ENCODE data around the gene ZNF277.

ZNF277 gene

GRCh38 chr7:112213735-112214134, 7.2 kb downstream of the ZNF277 start:
- Mint-ChIP-seq H3K27me3 (no peaks in the 10 kb centered on the region), H3K36me3 (ENCODE audit: low read depth) (peaks cover 15% of the 10 kb centered on the region), H3K27ac (peak overlapping the region; percentile 1), H3K4me3 (no peak overlapping the region), H3K9me3 (no peaks in the 10 kb centered on the region), H3K4me1 (ENCODE audit: low read depth) (peaks cover 70% of the 10 kb centered on the region)
- no peak for DNase-seq

GRCh38 chr7:112214268-112214667, 7.8 kb downstream of the ZNF277 start:
- Mint-ChIP-seq H3K4me1 (ENCODE audit: low read depth) (peaks cover 68% of the 10 kb centered on the region), H3K9me3 (no peaks in the 10 kb centered on the region), H3K4me3 (no peak overlapping the region), H3K27ac (no peak overlapping the region), H3K36me3 (ENCODE audit: low read depth) (peaks cover 15% of the 10 kb centered on the region), H3K27me3 (no peaks in the 10 kb centered on the region)
- DNase-seq, result no peak

GRCh38 chr7:112214883-112215282, 8.4 kb downstream of the ZNF277 start:
- no peak for DNase-seq
- Mint-ChIP-seq H3K4me3 (no peak overlapping the region), H3K27ac (no peak overlapping the region), H3K4me1 (ENCODE audit: low read depth) (peaks cover 70% of the 10 kb centered on the region), H3K36me3 (ENCODE audit: low read depth) (peaks cover 13% of the 10 kb centered on the region), H3K9me3 (no peaks in the 10 kb centered on the region), H3K27me3 (no peaks in the 10 kb centered on the region)

GRCh38 chr7:112215787-112216186, 9.3 kb downstream of the ZNF277 start:
- peaks cover 73% of the 10 kb centered on the region for H3K4me1 Mint-ChIP-seq (ENCODE audit: low read depth)
- DNase-seq, result no peak
- no peaks in the 10 kb centered on the region for H3K27me3 Mint-ChIP-seq
- no peak overlapping the region for H3K4me3 Mint-ChIP-seq
- no peak overlapping the region for H3K27ac Mint-ChIP-seq
- peaks cover 18% of the 10 kb centered on the region for H3K36me3 Mint-ChIP-seq (ENCODE audit: low read depth)
- H3K9me3 Mint-ChIP-seq, result no peaks in the 10 kb centered on the region

DNA sequence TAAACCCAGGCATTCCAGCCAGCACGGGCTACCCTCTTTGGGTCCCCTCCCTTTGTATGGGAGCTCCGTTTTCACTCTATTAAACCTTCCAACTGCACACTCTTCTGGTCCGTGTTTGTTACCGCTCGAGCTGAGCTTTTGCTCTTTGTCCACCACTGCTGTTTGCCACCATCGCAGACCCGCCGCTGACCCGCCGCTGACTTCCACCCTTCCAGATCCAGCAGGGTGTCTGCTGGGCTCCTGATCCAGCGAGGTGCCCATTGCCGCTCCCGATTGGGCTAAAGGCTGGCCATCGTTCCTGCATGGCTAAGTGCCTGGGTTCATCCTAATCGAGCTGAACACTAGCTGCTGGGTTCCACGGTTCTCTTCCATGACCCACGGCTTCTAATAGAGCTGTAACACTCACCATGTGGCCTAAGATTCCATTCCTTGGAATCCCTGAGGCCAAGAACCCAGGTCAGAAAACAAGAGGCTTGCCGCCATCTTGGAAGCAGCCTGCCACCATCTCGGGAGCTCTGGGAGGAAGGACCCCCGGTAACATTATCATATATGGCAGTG, 14.5 kb downstream of the ZNF277 start:
- Mint-ChIP-seq H3K4me3 (no peak overlapping the region), H3K27ac (no peak overlapping the region), H3K9me3 (no peaks in the 10 kb centered on the region), H3K27me3 (no peaks in the 10 kb centered on the region), H3K4me1 (ENCODE audit: low read depth) (peaks cover 53% of the 10 kb centered on the region), H3K36me3 (ENCODE audit: low read depth) (peaks cover 38% of the 10 kb centered on the region)
- DNase-seq, result no peak

- H3K36me3 Mint-ChIP-seq (ENCODE audit: low read depth), result peaks cover 31% of the 10 kb centered on the region
Measured at GRCh38 chr7:112223310-112223709, 16.8 kb downstream of the ZNF277 start.

GRCh38 chr7:112224186-112224585, 17.7 kb downstream of the ZNF277 start:
- H3K27ac Mint-ChIP-seq, result no peak overlapping the region
- no peak overlapping the region for H3K4me3 Mint-ChIP-seq
- H3K36me3 Mint-ChIP-seq (ENCODE audit: low read depth), result peaks cover 31% of the 10 kb centered on the region
- no peak for DNase-seq
- no peaks in the 10 kb centered on the region for H3K27me3 Mint-ChIP-seq
- no peaks in the 10 kb centered on the region for H3K9me3 Mint-ChIP-seq
- H3K4me1 Mint-ChIP-seq (ENCODE audit: low read depth), result peaks cover 38% of the 10 kb centered on the region

More at GRCh38 chr7:112223310-112223709, 16.8 kb downstream of the ZNF277 start:
- H3K9me3 Mint-ChIP-seq, result no peaks in the 10 kb centered on the region
- DNase-seq, result no peak
- H3K27ac Mint-ChIP-seq, result no peak overlapping the region
- H3K27me3 Mint-ChIP-seq, result no peaks in the 10 kb centered on the region
- no peak overlapping the region for H3K4me3 Mint-ChIP-seq
- peaks cover 42% of the 10 kb centered on the region for H3K4me1 Mint-ChIP-seq (ENCODE audit: low read depth)

GRCh38 chr7:112225006-112225405, 18.5 kb downstream of the ZNF277 start:
- peaks cover 38% of the 10 kb centered on the region for H3K4me1 Mint-ChIP-seq (ENCODE audit: low read depth)
- DNase-seq, result no peak
- no peaks in the 10 kb centered on the region for H3K27me3 Mint-ChIP-seq
- H3K36me3 Mint-ChIP-seq (ENCODE audit: low read depth), result peaks cover 30% of the 10 kb centered on the region
- H3K9me3 Mint-ChIP-seq, result no peaks in the 10 kb centered on the region
- H3K27ac Mint-ChIP-seq, result no peak overlapping the region
- no peak overlapping the region for H3K4me3 Mint-ChIP-seq

DNA sequence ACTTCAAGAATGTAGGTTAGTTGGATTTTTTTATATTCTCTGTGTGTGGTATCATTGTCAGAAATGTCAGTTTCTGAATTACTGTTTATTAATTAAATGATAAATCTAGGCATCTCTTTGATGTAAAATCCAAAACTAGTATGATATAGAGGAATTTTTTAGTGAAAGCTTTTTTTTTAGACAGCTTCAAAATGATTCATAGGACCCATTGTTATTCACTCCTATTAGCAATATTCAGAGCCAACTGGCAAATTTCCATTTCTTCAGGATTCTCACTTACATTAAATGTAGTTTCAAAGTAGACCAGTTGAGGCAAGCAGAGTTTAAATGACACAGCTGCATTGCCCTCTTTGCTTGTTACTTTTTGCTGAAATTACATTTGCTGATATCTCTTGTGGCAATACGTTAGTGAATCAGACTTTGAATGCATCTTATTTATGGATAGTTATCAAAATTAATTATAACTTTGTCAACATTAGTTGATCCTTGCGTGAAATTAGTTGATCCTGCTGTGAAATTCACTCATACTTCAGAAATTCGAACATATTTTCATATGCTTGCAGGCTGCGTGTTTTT, 20.3 kb downstream of the ZNF277 start:
- Mint-ChIP-seq H3K4me1 (ENCODE audit: low read depth) (peaks cover 36% of the 10 kb centered on the region), H3K4me3 (no peak overlapping the region), H3K9me3 (no peaks in the 10 kb centered on the region), H3K36me3 (ENCODE audit: low read depth) (peaks cover 26% of the 10 kb centered on the region), H3K27ac (no peak overlapping the region), H3K27me3 (no peaks in the 10 kb centered on the region)
- DNase-seq, result no peak

- Mint-ChIP-seq H3K4me1 (ENCODE audit: low read depth) (peaks cover 34% of the 10 kb centered on the region), H3K9me3 (peaks cover 6% of the 10 kb centered on the region), H3K36me3 (ENCODE audit: low read depth) (peaks cover 25% of the 10 kb centered on the region), H3K27me3 (no peaks in the 10 kb centered on the region), H3K4me3 (no peak overlapping the region), H3K27ac (no peak overlapping the region)
- no peak for DNase-seq
Measured at GRCh38 chr7:112228632-112229031, 22.1 kb downstream of the ZNF277 start.

DNA sequence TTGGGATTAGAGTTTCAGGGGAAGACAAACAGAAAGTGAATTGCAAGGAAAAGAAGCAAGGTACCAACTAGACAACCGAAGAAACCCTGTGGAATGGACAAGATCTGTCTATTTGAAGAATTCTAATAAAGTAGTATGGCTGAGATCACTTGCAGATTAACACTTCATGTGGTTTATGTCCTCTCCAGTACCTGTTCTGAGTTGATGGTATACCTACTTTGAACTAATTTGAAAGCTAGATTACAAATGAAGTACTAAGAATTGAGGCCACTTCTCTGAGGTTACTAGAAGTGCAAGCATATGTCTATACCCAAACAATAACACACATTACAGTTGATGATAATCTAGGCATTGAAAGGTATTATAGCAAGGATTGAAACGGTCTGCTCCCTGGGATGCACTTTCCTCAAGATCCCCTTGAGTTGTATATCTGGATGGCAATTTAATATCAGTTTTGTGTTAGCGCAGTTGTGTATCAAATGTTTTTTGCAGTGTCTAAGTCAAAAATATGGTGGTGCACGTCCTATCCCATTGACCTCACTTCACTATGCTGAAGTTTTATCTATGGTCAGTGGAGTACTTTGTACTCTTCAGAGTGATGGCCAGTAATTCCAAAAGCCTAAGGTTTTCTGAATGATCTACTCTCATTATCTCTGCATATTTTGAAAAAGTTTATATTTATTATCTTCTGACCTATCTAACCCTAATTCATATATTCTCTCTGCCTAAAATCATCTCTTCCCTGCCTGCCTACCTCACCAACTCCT, 25.9 kb downstream of the ZNF277 start:
- H3K9me3 Mint-ChIP-seq, result peaks cover 10% of the 10 kb centered on the region
- no peak for DNase-seq
- H3K36me3 Mint-ChIP-seq (ENCODE audit: low read depth), result peaks cover 44% of the 10 kb centered on the region
- H3K27me3 Mint-ChIP-seq, result no peaks in the 10 kb centered on the region
- peaks cover 21% of the 10 kb centered on the region for H3K4me1 Mint-ChIP-seq (ENCODE audit: low read depth)
- H3K4me3 Mint-ChIP-seq, result no peak overlapping the region
- no peak overlapping the region for H3K27ac Mint-ChIP-seq

- peaks cover 19% of the 10 kb centered on the region for H3K4me1 Mint-ChIP-seq (ENCODE audit: low read depth)
Measured at GRCh38 chr7:112233048-112233697, 26.7 kb downstream of the ZNF277 start.

GRCh38 chr7:112234147-112234546, 27.7 kb downstream of the ZNF277 start:
- peaks cover 47% of the 10 kb centered on the region for H3K36me3 Mint-ChIP-seq (ENCODE audit: low read depth)

More at GRCh38 chr7:112233048-112233697, 26.7 kb downstream of the ZNF277 start:
- H3K9me3 Mint-ChIP-seq, result peaks cover 10% of the 10 kb centered on the region
- no peak for DNase-seq
- no peak overlapping the region for H3K4me3 Mint-ChIP-seq
- H3K36me3 Mint-ChIP-seq (ENCODE audit: low read depth), result peaks cover 45% of the 10 kb centered on the region
- H3K27me3 Mint-ChIP-seq, result no peaks in the 10 kb centered on the region
- no peak overlapping the region for H3K27ac Mint-ChIP-seq

GRCh38 chr7:112236597-112236996, 30.1 kb downstream of the ZNF277 start:
- H3K4me3 Mint-ChIP-seq, result no peak overlapping the region
- H3K4me1 Mint-ChIP-seq (ENCODE audit: low read depth), result peaks cover 5% of the 10 kb centered on the region
- DNase-seq, result no peak
- H3K9me3 Mint-ChIP-seq, result peaks cover 22% of the 10 kb centered on the region
- H3K27ac Mint-ChIP-seq, result no peak overlapping the region
- H3K36me3 Mint-ChIP-seq (ENCODE audit: low read depth), result peaks cover 47% of the 10 kb centered on the region
- H3K27me3 Mint-ChIP-seq, result no peaks in the 10 kb centered on the region

More at GRCh38 chr7:112234147-112234546, 27.7 kb downstream of the ZNF277 start:
- Mint-ChIP-seq H3K4me1 (ENCODE audit: low read depth) (peaks cover 16% of the 10 kb centered on the region), H3K4me3 (no peak overlapping the region), H3K27me3 (no peaks in the 10 kb centered on the region), H3K27ac (no peak overlapping the region), H3K9me3 (peaks cover 11% of the 10 kb centered on the region)
- no peak for DNase-seq

DNA sequence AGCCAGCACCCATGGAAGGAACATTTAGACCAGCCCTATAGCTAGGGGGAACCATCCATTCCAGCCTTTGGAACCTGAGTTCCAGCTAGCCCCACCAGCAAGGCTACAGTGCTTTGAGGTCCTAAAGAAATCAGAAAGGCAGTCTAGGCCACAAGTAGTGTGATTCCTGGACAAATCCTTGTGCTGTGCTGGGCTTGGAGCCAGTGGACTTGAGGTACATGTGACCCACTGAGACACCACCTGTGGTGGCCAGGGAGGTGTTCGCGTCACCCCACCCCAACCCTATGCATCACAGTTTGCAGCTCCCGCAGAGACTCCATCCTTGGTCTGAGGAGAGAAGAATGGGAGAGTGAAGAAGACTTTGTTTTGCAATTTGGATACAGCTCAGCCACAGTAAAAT, 31.8 kb downstream of the ZNF277 start:
- peaks cover 17% of the 10 kb centered on the region for H3K9me3 Mint-ChIP-seq
- H3K27me3 Mint-ChIP-seq, result no peaks in the 10 kb centered on the region
- no peak for DNase-seq
- no peak overlapping the region for H3K4me3 Mint-ChIP-seq
- H3K36me3 Mint-ChIP-seq (ENCODE audit: low read depth), result peaks cover 42% of the 10 kb centered on the region
- H3K27ac Mint-ChIP-seq, result no peak overlapping the region
- no peaks in the 10 kb centered on the region for H3K4me1 Mint-ChIP-seq (ENCODE audit: low read depth)
